HG03571 (cell line): Measurements from ENCODE around the gene NECAB3.
A peak's percentile ranks its signal among the peaks of the same experiment; 100 is the strongest.

ENCODE experiments used
- ATAC-seq: cut with Tn5 transposase; IDR thresholded peaks from one replicate; pipeline ENCODE4 v1.9.1; 2021; ENCODE audit not compliant: unreplicated experiment

Gene NECAB3

GRCh38 chr20:33666293-33667244, 7.7 kb downstream of the NECAB3 start, which contains the start of gene ACTL10:
Gene ACTL10 (plus strand): TSS chr20:33666943. CDS start chr20:33667498, 555 bp downstream.
- peak; percentile 54 for ATAC-seq

GRCh38 chr20:33664762-33665144, 9.5 kb downstream of the NECAB3 start:
- no peak for ATAC-seq

GRCh38 chr20:33664085-33664761, 10.0 kb downstream of the NECAB3 start:
- no peak for ATAC-seq

- ATAC-seq, result peak; percentile 45
These were observed 10.8 kb downstream of the NECAB3 start for GRCh38 chr20:33663161-33664084.

- no peak for ATAC-seq
These were observed 12.1 kb downstream of the NECAB3 start, which contains the start of gene C20orf144 for GRCh38 chr20:33662172-33662571. Gene C20orf144 (plus strand): TSS chr20:33662327. CDS start chr20:33662346, 19 bp downstream.

GRCh38 chr20:33660685-33661058, 13.6 kb downstream of the NECAB3 start:
- ATAC-seq, result no peak

- no peak for ATAC-seq
These were observed 14.1 kb downstream of the NECAB3 start for GRCh38 chr20:33660035-33660684.

GRCh38 chr20:33659341-33660034, 14.7 kb downstream of the NECAB3 start:
- ATAC-seq, result no peak

- no peak for ATAC-seq
These were observed 15.3 kb downstream of the NECAB3 start for GRCh38 chr20:33658929-33659328.

GRCh38 chr20:33658510-33658909, 15.7 kb downstream of the NECAB3 start:
- no peak for ATAC-seq

GRCh38 chr20:33657704-33658095, 16.5 kb downstream of the NECAB3 start:
- ATAC-seq, result no peak

- no peak for ATAC-seq
These were observed 17.2 kb downstream of the NECAB3 start for GRCh38 chr20:33656783-33657703.

GRCh38 chr20:33656010-33656782, 18.0 kb downstream of the NECAB3 start:
- no peak for ATAC-seq

GRCh38 chr20:33655164-33655563, 19.1 kb downstream of the NECAB3 start:
- no peak for ATAC-seq

- no peak for ATAC-seq
These were observed 19.5 kb downstream of the NECAB3 start for GRCh38 chr20:33654680-33655161.

GRCh38 chr20:33653900-33654596, 20.2 kb downstream of the NECAB3 start:
- ATAC-seq, result no peak

GRCh38 chr20:33653218-33653899, 20.9 kb downstream of the NECAB3 start:
- ATAC-seq, result no peak
